Stomach (tissue), 9 donors: ENCODE results near the gene PYGO2. TPM values are rescaled to one million over a fixed set of nuclear protein-coding genes. Genes with fewer than 3 reads are reported as not detected.

Experiments used
- DNase-seq, 2 donors: peaks; one replicate each; pipeline versions ENCODE4 v3.0.0 to v3.0.0-alpha.2; 2013 to 2019
- H3K27ac ChIP-seq, 5 donors: fragments of 200-600 bp in 4 of 5; sonication (generic) in 4 of 5; one replicate each; pipeline ENCODE4 v1.5.1; 2013 to 2019; ENCODE audit warnings: mild to moderate bottlenecking in 1 of 5, moderate library complexity in 1 of 5
- H3K27me3 ChIP-seq, 3 donors: fragments of 200-600 bp; sonication (generic); one replicate each; pipeline ENCODE4 v1.5.1; 2017 to 2019; ENCODE audit warnings: mixed run types in 1 of 3
- H3K36me3 ChIP-seq, 4 donors: fragments of 200-600 bp; sonication (generic); 1 replicate in 3 of 4; 2 replicates in 1 of 4; pipeline ENCODE4 v1.5.1; 2016 to 2019
- H3K4me1 ChIP-seq, 4 donors: fragments of 200-600 bp; sonication (generic); one replicate each; pipeline ENCODE4 v1.5.1; 2016 to 2019
- H3K4me3 ChIP-seq, 4 donors: fragments of 200-600 bp; sonication (generic) in 3 of 4; one replicate each; pipeline ENCODE4 v1.5.1; 2016 to 2019; ENCODE audit warnings: mild to moderate bottlenecking in 1 of 4
- H3K9me3 ChIP-seq, 4 donors: fragments of 200-600 bp; sonication (generic); one replicate each; pipeline ENCODE4 v1.5.1; 2016 to 2019
- EP300 ChIP-seq: sonication (generic); formaldehyde crosslinking; IDR thresholded peaks from one replicate; pipeline ENCODE4 v1.6.1; 2017; ENCODE audit warnings: antibody characterized with exemption
- POLR2A ChIP-seq, 4 donors: fragments of 450-650 bp; IDR thresholded peaks; one replicate each; pipeline ENCODE4 v1.6.1; 2016; ENCODE audit warnings: antibody characterized with exemption in 4 of 4, control low read depth in 2 of 4, mild to moderate bottlenecking in 1 of 4, moderate library complexity in 1 of 4
- POLR2AphosphoS5 ChIP-seq, 3 donors: sonication (generic); formaldehyde crosslinking; IDR thresholded peaks; one replicate each; pipeline ENCODE4 v1.6.1; 2016; ENCODE audit warnings: antibody characterized with exemption in 3 of 3
- WGBS, 5 donors: extraction: QIAGEN DNeasy Blood & Tissue Kit in 3 of 5; methylation state at CpG; one replicate each; pipeline versions ENCODE4 v1.1.5 to v1.1.7; 2013 to 2018; 5-methylcytosine and 5-hydroxymethylcytosine counted together
- intact Hi-C: fragments of 100-400 bp; cut with DNase I; formaldehyde crosslinking; loops from one replicate; pipeline ENCODE4 v1.15.1; 2023; ENCODE audit warnings: low total_unique reads
- polyA plus RNA-seq, 3 donors: library from polyadenylated mRNA; stranded (reverse); fragments of 200-250 nt; gene quantifications; one replicate each; pipeline ENCODE4 v1.2.3, GENCODE V29; 2013
- total RNA-seq, 5 donors: library from RNA; depleted of rRNA; stranded (reverse); fragments of >200 nt; gene quantifications; one replicate each; pipeline versions ENCODE4 v1.1.0 to v1.2.3, GENCODE V29; 2014 to 2016
- TF ChIP-seq, protein P1 (sequence below), 7 experiments: fragments of 450-650 bp in 4 of 7; fragments of 200-600 bp in 3 of 7; sonication (generic) in 3 of 7; IDR thresholded peaks; one replicate each; pipeline ENCODE4 v1.5.1; 2016 to 2019; ENCODE audit warnings: antibody characterized with exemption in 7 of 7, control low read depth in 2 of 7, mild to moderate bottlenecking in 1 of 7
- donor health status: healthy with polysubstance abuse.
- donor health status: Bipolar disorder and iron deficiency.
- donor health status: healthy.

The PYGO2 gene
- total and polyA plus RNA-seq, 8 donors = 8.1 to 75.3 (median 19.7) TPM

DNA sequence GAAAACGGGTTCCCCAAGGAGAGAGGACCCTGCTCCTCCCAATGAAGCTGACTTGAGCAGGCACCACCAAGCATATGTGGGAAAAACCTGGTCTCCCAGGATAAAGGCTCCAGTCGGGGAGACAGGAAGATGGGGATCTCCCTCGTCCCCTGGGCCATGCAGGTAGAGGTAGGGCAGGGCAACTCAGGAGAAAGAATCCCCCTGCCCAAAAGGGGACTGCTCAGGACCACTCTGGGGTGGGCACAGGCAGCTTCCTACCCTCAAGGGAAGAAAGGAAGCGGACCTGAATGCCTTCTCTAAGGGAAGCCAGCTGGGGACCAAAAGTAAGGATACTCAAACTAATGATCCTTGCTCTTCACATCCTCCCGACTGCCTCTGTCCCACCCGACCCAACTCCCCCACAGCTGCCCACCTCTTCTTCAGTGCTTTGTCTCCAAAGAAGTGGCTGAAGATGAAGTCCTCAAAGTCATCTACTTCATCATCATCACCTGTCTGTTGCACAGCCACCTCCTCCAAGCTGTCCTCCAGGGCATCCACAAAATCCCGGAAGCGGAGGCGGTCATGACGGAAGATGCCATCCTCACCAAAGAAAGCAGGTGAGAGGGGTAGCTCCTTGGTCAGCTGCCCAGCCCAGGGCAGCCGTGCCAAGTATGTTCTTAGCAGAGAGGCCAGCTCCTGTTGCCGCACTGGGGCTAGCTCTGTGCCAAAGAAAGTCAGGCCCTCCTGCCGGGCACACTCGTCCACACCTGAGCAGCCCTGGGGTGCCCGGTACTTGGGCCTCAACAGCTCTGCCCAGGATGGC lies 16.2 kb downstream of the PYGO2 start:
- no peak overlapping the region for H3K4me3 ChIP-seq
- intact Hi-C loops = no loop called here
- WGBS, 5 donors = 70 to 87% (median 82%) methylated on average over 9 to 15 of the region's 15 CpGs
- TF ChIP-seq EP300 (no peak), POLR2AphosphoS5 (IDR thresholded peaks at IDR 0.05) (no peak), POLR2A (IDR thresholded peaks at IDR 0.05) (no peak)
- TF ChIP-seq, protein P1, sequence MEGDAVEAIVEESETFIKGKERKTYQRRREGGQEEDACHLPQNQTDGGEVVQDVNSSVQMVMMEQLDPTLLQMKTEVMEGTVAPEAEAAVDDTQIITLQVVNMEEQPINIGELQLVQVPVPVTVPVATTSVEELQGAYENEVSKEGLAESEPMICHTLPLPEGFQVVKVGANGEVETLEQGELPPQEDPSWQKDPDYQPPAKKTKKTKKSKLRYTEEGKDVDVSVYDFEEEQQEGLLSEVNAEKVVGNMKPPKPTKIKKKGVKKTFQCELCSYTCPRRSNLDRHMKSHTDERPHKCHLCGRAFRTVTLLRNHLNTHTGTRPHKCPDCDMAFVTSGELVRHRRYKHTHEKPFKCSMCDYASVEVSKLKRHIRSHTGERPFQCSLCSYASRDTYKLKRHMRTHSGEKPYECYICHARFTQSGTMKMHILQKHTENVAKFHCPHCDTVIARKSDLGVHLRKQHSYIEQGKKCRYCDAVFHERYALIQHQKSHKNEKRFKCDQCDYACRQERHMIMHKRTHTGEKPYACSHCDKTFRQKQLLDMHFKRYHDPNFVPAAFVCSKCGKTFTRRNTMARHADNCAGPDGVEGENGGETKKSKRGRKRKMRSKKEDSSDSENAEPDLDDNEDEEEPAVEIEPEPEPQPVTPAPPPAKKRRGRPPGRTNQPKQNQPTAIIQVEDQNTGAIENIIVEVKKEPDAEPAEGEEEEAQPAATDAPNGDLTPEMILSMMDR (IDR thresholded peaks at IDR 0.05) = no peak
- no peaks in the 10 kb centered on the region for H3K27me3 ChIP-seq
- peak overlapping the region in 2 of 5 donors; percentile 61 to 74 for H3K27ac ChIP-seq
- peaks cover 34 to 53% (median 44%) of the 10 kb centered on the region in 4 donors for H3K4me1 ChIP-seq
- DNase-seq = no peak
- H3K36me3 ChIP-seq = peaks cover 28 to 56% (median 51%) of the 10 kb centered on the region in 4 donors
- H3K9me3 ChIP-seq = no peaks in the 10 kb centered on the region

DNA sequence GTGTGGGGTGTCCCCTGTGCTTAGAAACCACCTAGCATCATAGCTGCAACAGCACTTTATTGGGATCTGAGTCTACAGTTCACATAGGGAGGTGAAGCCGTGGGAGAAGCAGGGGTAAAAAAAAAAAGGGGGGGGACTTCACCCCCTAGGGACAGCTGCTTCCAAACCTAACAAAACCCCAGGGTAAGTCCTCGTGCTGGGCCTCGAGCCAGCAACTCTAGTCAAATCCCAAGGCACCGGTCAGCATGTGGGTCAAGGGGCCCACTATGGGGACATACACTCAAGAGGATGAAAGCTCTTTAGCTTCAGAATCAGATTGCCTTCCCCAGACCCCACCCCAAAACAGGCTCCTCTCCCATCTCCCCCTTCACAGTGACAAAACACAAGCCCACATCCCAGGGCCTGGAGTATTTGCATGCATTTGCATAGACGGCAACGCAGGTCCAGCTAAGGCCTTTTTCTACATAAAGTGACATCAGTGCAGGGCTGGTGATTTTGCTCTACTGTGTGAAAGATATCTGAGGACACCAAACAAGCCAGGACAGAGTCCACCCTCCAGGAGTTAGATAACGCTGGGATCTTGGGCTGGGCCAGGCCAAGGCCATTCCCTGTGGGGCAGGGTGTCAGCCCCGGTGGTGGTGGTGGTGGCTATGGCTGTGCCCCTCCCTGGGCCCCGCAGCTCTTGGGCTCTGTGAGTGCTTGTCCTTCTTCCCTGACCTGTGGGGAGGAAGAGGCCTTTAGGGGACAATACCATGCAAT lies 17.0 kb downstream of the PYGO2 start:
- intact Hi-C loops = no loop called here
- Histone ChIP-seq H3K4me1 (peaks cover 34 to 61% (median 48%) of the 10 kb centered on the region in 4 donors), H3K4me3 (no peak overlapping the region), H3K27ac (peak overlapping the region in 4 of 5 donors; percentile 1 to 85 (median 68)), H3K36me3 (peaks cover 22 to 49% (median 45%) of the 10 kb centered on the region in 4 donors), H3K9me3 (no peaks in the 10 kb centered on the region), H3K27me3 (no peaks in the 10 kb centered on the region)
- no peak for TF ChIP-seq POLR2AphosphoS5 (IDR thresholded peaks at IDR 0.05)
- TF ChIP-seq EP300 = no peak
- no peak for TF ChIP-seq POLR2A (IDR thresholded peaks at IDR 0.05)
- TF ChIP-seq, protein P1 (IDR thresholded peaks at IDR 0.05) = no peak
- WGBS, 5 donors = 20 to 41% (median 26%) methylated on average over 8 to 9 of the region's 9 CpGs
- DNase-seq = peak in 1 of 2 donors; percentile 52

DNA sequence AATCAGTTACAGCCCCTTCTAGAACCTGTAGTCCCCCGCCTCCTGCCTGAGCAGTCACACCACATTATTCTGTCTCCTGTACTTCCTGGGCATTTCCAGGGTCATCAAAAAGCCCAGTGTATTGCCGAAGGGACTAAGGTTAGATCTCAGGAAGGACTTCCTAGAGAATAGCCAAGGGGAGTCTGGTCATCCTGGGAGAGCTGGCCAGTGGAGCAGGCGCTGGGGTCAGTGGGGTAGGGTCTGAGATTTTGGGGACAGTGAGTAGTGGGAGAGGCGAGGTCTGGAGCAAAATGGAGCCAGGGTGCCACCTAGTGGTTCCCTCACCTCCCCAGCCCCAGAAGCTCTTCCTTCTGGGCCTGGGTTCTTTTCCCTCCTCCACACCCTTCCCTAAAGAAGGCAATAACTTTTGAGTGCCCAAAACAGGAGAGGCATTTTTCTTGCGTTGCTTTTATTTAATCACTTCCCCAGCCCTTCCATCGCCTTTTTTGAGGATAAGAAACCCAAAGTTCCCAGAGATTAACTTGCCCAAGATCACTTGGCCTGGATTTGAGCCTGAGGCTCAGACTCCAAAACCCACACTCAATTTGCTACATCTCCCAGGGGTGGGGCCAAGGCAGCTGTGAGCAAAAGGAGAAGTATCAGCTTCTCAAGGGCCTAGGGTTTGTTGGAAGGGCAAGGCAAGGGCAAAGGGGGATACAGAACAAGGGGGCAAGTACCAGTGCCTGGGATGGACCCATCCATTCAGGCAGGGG lies 17.8 kb downstream of the PYGO2 start:
- peaks cover 22 to 44% (median 40%) of the 10 kb centered on the region in 4 donors for H3K36me3 ChIP-seq
- peaks cover 34 to 61% (median 48%) of the 10 kb centered on the region in 4 donors for H3K4me1 ChIP-seq
- peak overlapping the region in 4 of 5 donors; percentile 1 to 85 (median 68) for H3K27ac ChIP-seq
- intact Hi-C loops = no loop called here
- H3K27me3 ChIP-seq = no peaks in the 10 kb centered on the region
- 31 to 47% (median 39%) methylated on average over 6 of the region's 6 CpGs for WGBS, 5 donors
- TF ChIP-seq POLR2AphosphoS5 (IDR thresholded peaks at IDR 0.05) (no peak), POLR2A (IDR thresholded peaks at IDR 0.05) (no peak)
- TF ChIP-seq, protein P1 (IDR thresholded peaks at IDR 0.05) = peak in 5 of 7 experiments; percentile 47 to 77 (median 64)
- DNase-seq = peak; percentile 47 to 78
- H3K4me3 ChIP-seq = no peak overlapping the region
- H3K9me3 ChIP-seq = no peaks in the 10 kb centered on the region
